HG03135 (cell line): ENCODE data around the gene SPP1.
"Not testable (repeated sequence)": the region's sequence is repeated elsewhere in the genome, so short reads cannot be mapped to it uniquely, and the experiment has no call there.

ENCODE experiments used
- ATAC-seq: cut with Tn5 transposase; IDR thresholded peaks from one replicate; pipeline ENCODE4 v1.9.1; 2021; ENCODE audit warnings: mild to moderate bottlenecking, moderate library complexity; ENCODE audit not compliant: unreplicated experiment

The SPP1 gene

DNA sequence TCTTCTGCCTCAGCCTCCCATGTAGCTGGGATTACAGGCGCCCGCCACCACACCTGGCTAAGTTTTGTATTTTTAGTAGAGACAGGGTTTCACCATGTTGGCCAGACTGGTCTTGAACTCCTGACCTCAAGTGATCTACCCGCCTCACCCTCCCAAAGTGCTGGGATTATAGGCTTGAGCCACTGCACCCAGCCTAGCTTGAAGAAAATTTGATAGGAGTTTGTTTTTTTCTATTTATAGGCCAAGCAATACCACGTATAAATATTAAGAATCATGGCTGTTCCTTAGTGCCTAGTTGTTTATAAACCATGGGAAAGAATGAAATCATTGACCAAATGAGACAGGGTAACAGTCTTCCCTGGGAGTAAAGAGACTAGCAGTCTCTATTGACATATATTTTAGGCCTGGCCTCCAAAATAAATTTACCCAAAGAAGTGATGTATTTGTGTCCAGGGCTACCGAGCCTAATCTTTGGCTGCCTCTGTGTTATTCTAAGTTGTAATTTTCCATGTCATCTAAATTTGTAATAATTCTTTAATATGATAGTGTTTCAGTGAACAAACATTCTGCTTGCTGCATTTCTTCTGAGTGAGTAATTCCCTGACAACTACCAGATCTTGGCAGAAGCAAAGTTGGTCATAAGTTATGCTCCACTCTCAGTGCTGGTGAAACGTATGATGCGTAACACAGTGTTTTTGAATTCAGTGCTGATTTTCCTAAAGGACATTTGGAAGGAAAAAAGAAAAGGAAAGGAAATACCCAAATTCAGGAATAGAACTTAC lies 42.2 kb downstream of the SPP1 start:
- no peak for ATAC-seq

DNA sequence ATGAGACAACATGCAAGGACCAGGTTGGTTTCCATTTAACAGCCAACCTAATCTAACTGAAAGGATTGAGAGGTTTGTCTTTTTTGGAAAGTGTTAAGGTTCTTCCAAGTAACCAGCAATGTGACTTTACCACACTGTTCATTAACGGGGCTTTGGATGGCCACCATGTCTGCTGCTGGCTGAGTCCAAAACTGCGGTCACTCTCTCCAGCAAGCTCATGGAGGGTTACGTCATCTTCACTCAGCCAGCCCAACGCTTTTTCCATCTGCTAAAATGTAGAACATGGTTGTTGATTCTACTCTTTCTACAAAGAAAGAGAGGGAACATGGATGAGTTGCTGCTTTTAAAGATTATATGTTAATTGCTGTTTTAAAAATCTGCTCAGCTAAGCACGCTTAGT lies 43.0 kb downstream of the SPP1 start:
- no peak for ATAC-seq

DNA sequence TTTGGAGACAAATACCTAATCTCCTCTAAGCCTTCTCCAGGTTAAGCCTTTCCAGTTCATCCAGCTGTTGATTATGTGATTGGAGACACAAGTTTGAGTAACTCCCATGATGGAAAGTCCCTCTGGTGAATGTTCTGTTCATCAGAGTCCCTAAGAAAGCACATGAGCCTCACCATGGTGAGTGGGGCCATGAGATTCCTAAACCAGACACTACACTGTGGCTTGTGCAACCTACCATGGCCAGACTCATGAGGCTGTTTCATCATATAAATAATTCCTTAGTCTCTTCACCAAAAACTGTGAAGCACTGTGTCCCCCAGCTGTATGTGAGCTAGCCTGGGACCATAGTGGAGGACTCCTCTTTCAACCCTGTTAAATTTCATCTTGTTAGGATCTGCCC lies 46.3 kb downstream of the SPP1 start:
- no peak for ATAC-seq

DNA sequence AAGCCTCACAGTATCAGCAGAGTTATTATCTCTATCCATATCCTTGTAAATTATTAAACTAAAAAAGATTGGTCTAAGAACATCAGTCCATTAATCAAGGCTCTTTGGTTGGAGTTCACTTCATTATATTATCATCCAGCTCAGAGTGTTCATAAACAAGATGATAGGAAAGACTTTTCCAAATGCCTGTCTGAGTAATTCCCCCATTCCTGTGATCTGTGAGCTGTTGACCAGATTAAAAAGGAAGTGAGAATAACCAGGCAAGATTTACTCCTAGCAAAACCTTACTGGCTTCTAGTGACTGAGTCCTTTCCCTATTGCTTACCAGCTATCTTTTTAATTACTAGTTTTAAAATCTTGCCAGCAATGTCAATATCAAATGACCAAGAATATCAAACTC lies 46.8 kb downstream of the SPP1 start:
- no peak for ATAC-seq

DNA sequence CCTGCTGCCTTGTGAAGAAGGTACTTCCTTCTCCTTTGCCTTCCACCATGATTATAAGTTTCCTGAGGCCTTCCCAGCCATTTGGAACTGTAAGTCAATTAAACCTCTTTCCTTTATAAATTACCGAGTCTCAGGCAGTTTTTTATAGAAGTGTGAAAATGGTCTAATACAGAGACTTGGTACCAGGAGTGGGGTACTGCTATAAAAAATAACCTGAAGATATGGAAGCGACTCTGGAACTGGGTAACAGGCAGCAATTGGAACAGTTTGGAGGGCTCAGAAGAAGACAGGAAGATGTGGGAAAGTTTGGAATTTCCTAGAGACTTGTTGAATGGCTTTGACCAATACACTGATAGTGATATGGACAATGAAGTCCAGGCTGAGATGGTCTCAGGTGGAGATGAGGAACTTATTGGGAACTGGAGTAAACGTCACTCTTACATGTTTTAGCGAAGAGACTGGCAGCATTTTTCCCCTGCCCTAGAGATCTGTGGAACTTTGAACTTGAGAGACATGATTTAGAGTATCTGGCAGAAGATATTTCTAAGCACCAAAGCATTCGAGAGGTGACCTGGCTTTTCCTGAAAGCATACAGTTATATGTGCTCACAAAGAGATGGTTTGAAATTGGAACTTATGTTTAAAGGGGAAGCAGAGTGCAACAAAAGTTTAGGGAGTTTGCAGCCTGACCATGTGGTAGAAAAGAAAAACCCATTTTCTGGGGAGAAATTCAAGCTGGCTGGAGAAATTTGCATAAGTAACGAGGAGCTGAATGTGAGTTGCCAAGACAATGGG lies 50.6 kb downstream of the SPP1 start:
- not testable (repeated sequence) for ATAC-seq

DNA sequence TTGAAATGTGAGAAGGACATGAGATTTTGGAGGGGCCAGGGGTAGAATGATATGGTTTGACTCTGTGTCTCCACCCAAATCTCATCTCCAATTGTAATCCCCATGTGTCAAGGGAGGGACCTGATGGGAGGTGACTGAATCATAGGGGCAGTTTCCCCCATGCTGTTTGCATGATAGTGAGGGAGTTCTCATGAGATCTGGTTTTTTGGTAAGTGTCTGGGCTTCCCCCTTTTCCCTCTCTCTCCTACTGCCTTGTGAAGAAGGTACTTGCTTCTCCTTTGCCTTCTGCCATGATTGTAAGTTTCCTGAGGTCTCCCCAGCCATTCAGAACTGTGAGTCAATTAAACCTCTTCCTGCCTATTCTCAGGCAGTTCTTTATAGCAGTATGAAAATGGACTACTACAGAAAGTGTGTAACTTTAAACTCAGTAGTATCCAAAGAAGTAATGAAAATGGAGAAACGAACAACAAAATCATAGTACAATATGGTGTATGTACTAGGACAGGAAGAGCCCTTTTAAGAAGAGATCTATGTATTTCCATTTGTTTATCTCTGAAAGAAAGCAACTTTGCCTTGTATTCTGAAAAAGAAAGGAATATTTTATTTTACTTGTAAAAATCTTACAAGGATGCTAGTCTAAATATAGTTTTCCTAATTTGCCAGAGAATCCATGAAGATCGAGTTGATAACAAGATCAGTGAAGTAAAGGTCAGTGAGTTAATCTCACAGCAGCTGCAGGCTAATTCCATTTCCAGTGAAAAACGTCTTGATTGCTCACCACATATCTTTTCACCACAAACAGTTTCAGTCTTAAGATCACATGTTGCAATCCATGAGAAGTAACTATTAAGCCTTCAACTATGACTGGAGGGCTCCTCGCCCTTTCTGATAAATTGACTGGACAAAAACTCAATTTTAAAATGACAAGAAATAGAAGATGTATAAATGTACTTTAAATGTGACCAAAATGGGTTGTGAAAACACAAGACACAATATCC lies 52.4 kb downstream of the SPP1 start:
- ATAC-seq: no peak

DNA sequence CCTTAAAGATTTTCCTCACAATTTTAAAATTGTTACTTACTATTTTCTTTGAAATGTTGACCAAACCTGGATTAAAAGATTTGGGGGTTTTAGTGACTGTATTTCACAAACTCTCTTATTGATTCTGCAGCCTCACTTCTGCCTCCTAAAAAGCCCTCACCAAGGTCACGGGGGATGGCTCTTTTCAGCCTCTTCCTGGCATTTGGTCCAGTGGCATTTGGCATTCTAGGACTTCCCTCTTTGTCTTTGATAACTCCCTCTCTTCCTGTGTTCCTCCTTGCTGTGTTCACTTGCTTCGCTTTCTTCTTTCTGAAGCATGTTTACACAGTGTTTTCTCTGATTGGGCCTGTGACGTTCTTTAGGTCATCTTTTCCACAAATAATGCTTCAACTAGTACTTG lies 53.4 kb downstream of the SPP1 start:
- no peak for ATAC-seq

DNA sequence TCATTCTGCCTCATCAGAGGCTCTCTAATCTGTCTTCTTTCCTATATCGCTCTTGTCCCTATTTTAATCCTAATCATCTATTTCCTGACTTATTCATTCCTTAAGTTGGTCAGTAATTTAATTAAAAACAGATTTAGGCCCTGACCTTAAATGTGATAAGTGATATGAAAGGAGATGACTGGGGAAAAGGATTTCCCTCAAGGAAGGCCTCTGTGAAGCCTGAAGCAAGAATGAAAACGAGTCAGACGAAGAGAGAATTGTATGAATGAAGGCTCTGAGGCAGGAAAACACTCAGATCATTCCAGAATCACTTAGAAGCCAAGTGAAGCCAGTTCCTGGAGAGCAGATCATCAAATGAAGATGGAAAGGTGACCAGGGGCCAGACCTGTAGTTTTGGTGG lies 54.0 kb downstream of the SPP1 start:
- no peak for ATAC-seq

DNA sequence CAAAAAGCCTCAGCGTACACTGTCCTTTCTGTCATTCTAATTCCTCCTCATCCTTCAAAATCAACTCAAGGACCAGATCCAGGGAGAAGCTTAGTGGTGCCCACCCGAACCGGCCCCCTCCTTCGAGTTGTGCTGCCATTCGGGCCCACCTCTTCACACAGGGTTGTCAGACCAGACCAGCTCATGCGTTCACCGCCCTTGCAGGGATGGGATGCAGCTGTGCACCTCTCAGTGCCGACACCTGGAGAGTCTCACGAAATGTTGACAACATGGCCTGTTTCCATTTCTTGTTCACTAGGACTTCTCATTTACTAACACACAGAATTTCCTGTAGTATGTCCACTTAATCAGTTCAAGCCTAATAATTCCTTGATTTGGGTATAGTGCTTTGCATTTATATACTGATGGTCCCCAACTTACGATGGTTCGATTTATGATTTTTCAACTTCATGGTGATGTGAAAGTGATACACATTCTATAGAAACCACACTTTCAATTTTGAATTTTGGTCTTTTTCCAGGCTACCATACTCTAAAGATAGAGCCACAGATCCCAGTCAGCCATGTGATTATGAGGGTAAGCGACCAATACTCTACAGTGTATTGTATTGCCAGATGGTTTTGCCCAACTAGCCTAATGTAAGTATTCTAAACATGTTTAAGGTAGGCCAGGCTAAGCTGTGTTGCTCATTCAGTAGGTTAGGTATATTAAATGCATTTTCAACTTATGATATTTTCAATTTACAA lies 55.2 kb downstream of the SPP1 start:
- no peak for ATAC-seq
